Hindlimb muscle (tissue), 1 donor: ENCODE data around the gene CACNA1C. TPM values are rescaled to one million over a fixed set of nuclear protein-coding genes. Genes with fewer than 3 reads are reported as not detected.

Experiments
- DNase-seq: peaks from one replicate; pipeline ENCODE4 v3.0.0-alpha.2; 2013
- polyA plus RNA-seq: library from polyadenylated mRNA; unstranded; fragments of 120-200 nt; gene quantifications from one replicate; pipeline ENCODE4 v1.2.1, GENCODE V29; 2013; ENCODE audit not compliant: insufficient read length

Gene CACNA1C
- polyA plus RNA-seq, 1 donor, result 3.4 TPM

- DNase-seq, result no peak
These were observed 584.6 kb downstream of the CACNA1C start for GRCh38 chr12:2637371-2637770.

GRCh38 chr12:2638273-2639019, 585.7 kb downstream of the CACNA1C start:
- no peak for DNase-seq

- no peak for DNase-seq
These were observed 586.2 kb downstream of the CACNA1C start for GRCh38 chr12:2639020-2639298.

GRCh38 chr12:2640281-2640680, 587.5 kb downstream of the CACNA1C start:
- DNase-seq, result no peak

- DNase-seq, result peak; percentile 15
These were observed 587.9 kb downstream of the CACNA1C start for GRCh38 chr12:2640709-2641108.

GRCh38 chr12:2641207-2641606, 588.4 kb downstream of the CACNA1C start:
- DNase-seq, result no peak

GRCh38 chr12:2641761-2642160, 589.0 kb downstream of the CACNA1C start:
- DNase-seq, result no peak

GRCh38 chr12:2642176-2642892, 589.5 kb downstream of the CACNA1C start:
- no peak for DNase-seq

- no peak for DNase-seq
These were observed 590.2 kb downstream of the CACNA1C start for GRCh38 chr12:2642896-2643425.

GRCh38 chr12:2643576-2644135, 590.9 kb downstream of the CACNA1C start:
- no peak for DNase-seq

- no peak for DNase-seq
These were observed 592.1 kb downstream of the CACNA1C start for GRCh38 chr12:2644683-2645405.

GRCh38 chr12:2645460-2645859, 592.7 kb downstream of the CACNA1C start:
- DNase-seq, result no peak

GRCh38 chr12:2646341-2646740, 593.6 kb downstream of the CACNA1C start:
- no peak for DNase-seq

GRCh38 chr12:2647186-2647585, 594.4 kb downstream of the CACNA1C start:
- no peak for DNase-seq

- DNase-seq, result no peak
These were observed 595.6 kb downstream of the CACNA1C start for GRCh38 chr12:2648406-2648805.

GRCh38 chr12:2649201-2650030, 596.6 kb downstream of the CACNA1C start:
- no peak for DNase-seq

GRCh38 chr12:2650261-2651067, 597.7 kb downstream of the CACNA1C start:
- DNase-seq, result no peak

GRCh38 chr12:2651068-2651965, 598.5 kb downstream of the CACNA1C start:
- DNase-seq, result no peak

- no peak for DNase-seq
These were observed 599.2 kb downstream of the CACNA1C start for GRCh38 chr12:2652011-2652400.

GRCh38 chr12:2652401-2653081, 599.8 kb downstream of the CACNA1C start:
- no peak for DNase-seq
